A673 (cell line): ENCODE measurements around the gene KRTAP10-5.

Experiments
- EZH2 ChIP-seq: fragments of 200-600 bp; sonication (generic); IDR thresholded peaks from 2 replicates; pipeline ENCODE4 v1.6.1; 2017; ENCODE audit warnings: borderline replicate concordance, low read depth, mild to moderate bottlenecking, mixed read lengths, antibody characterized with exemption, low read length; ENCODE audit not compliant: poor library complexity, severe bottlenecking
- TF ChIP-seq, protein P1 (sequence below): fragments of 300-800, 200-600 bp; sonication (generic); conservative IDR thresholded peaks from 2 replicates; pipeline ENCODE4 v1.5.1; 2017; ENCODE audit warnings: low read depth, mild to moderate bottlenecking, antibody characterized with exemption, low read length, moderate library complexity, mixed read lengths

GRCh38 chr21:44567481-44568171, 12.8 kb downstream of the KRTAP10-5 start:
- TF ChIP-seq, protein P1, sequence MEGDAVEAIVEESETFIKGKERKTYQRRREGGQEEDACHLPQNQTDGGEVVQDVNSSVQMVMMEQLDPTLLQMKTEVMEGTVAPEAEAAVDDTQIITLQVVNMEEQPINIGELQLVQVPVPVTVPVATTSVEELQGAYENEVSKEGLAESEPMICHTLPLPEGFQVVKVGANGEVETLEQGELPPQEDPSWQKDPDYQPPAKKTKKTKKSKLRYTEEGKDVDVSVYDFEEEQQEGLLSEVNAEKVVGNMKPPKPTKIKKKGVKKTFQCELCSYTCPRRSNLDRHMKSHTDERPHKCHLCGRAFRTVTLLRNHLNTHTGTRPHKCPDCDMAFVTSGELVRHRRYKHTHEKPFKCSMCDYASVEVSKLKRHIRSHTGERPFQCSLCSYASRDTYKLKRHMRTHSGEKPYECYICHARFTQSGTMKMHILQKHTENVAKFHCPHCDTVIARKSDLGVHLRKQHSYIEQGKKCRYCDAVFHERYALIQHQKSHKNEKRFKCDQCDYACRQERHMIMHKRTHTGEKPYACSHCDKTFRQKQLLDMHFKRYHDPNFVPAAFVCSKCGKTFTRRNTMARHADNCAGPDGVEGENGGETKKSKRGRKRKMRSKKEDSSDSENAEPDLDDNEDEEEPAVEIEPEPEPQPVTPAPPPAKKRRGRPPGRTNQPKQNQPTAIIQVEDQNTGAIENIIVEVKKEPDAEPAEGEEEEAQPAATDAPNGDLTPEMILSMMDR: no peak
- TF ChIP-seq EZH2: no peak
